HCT116 (cell line): ENCODE data around the gene B4GALNT3.

ENCODE experiments used
- ATF3 ChIP-seq: IDR thresholded peaks from 2 replicates; pipeline ENCODE4 v1.6.1; 2012
- CTCF ChIP-seq, 3 experiments: fragments of 200-600 bp in 1 of 3; sonication (generic) in 1 of 3; IDR thresholded peaks in 2 of 3; conservative IDR thresholded peaks in 1 of 3; 2 replicates each; pipeline ENCODE4 v1.5.1; 2012 to 2017; ENCODE audit warnings: low read depth in 2 of 3, low read length in 2 of 3, antibody characterized with exemption in 1 of 3, borderline replicate concordance in 1 of 3, control low read depth in 1 of 3, mild to moderate bottlenecking in 1 of 3, mixed read lengths in 1 of 3, mixed run types in 1 of 3, moderate library complexity in 1 of 3; ENCODE audit not compliant: insufficient read depth in 1 of 3
- EGR1 ChIP-seq: IDR thresholded peaks from 2 replicates; pipeline ENCODE4 v1.6.1; 2012; ENCODE audit warnings: low read depth
- EZH2 ChIP-seq: fragments of 200-600 bp; sonication (generic); IDR thresholded peaks from 2 replicates; pipeline ENCODE4 v1.6.1; 2017; ENCODE audit warnings: antibody characterized with exemption, mixed run types
- POLR2A ChIP-seq: IDR thresholded peaks from 2 replicates; pipeline ENCODE4 v1.7.0; 2011; ENCODE audit warnings: borderline replicate concordance; ENCODE audit not compliant: insufficient read depth, insufficient read length; ENCODE audit errors: extremely low read depth
- REST ChIP-seq: IDR thresholded peaks from 2 replicates; pipeline ENCODE4 v1.6.1; 2012; ENCODE audit warnings: low read depth
- SIN3A ChIP-seq: IDR thresholded peaks from 2 replicates; pipeline ENCODE4 v1.6.1; 2012; ENCODE audit warnings: low read depth
- SRF ChIP-seq: IDR thresholded peaks from 2 replicates; pipeline ENCODE4 v1.6.1; 2012; ENCODE audit warnings: low read depth
- ZBTB33 ChIP-seq: IDR thresholded peaks from 2 replicates; pipeline ENCODE4 v1.6.1; 2011; ENCODE audit warnings: mild to moderate bottlenecking, low read length, moderate library complexity; ENCODE audit not compliant: insufficient replicate concordance; ENCODE audit errors: extremely low read depth
- TF ChIP-seq, protein P1 (sequence below): IDR thresholded peaks from 2 replicates; pipeline ENCODE4 v1.6.1; 2012

- TF ChIP-seq POLR2A (no peak), SIN3A (no peak), EGR1 (no peak), REST (no peak), ATF3 (no peak), CTCF (IDR thresholded peaks at IDR 0.05 in 2 of 3, conservative IDR thresholded peaks at IDR 0.05 in 1 of 3; ENCODE audit: borderline replicate concordance in 1 of 3, insufficient read depth in 1 of 3, low read depth in 2 of 3, low read length in 2 of 3) (no peak), EZH2 (no peak), SRF (no peak), ZBTB33 (no peak)
- TF ChIP-seq, protein P1, sequence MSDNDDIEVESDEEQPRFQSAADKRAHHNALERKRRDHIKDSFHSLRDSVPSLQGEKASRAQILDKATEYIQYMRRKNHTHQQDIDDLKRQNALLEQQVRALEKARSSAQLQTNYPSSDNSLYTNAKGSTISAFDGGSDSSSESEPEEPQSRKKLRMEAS, result no peak
Observed at GRCh38 chr12:547883-548470, 88.2 kb downstream of the B4GALNT3 start.
